ENCODE results near the gene MFAP1.

Gene MFAP1

GRCh38 chr15:43776101-43776717 lies 48.3 kb downstream of the MFAP1 start:
- no peak for DNase-seq (ENCODE audit: low spot score)

GRCh38 chr15:43775411-43775965 lies 49.0 kb downstream of the MFAP1 start:
- DNase-seq (ENCODE audit: low spot score), result no peak

GRCh38 chr15:43774062-43774461 lies 50.4 kb downstream of the MFAP1 start:
- DNase-seq (ENCODE audit: low spot score), result no peak

GRCh38 chr15:43772624-43773023 lies 51.9 kb downstream of the MFAP1 start:
- DNase-seq (ENCODE audit: low spot score), result no peak

GRCh38 chr15:43771816-43772215 lies 52.7 kb downstream of the MFAP1 start:
- DNase-seq (ENCODE audit: low spot score), result no peak

- peak; percentile 35 for DNase-seq (ENCODE audit: low spot score)
Observed at GRCh38 chr15:43769584-43770228, 54.8 kb downstream of the MFAP1 start.

GRCh38 chr15:43763819-43764446 lies 60.6 kb downstream of the MFAP1 start:
- DNase-seq (ENCODE audit: low spot score), result no peak

GRCh38 chr15:43762824-43763223 lies 61.7 kb downstream of the MFAP1 start:
- DNase-seq (ENCODE audit: low spot score), result no peak

Data from putamen (tissue), 1 donor.